ENCODE data around the gene BCAS1.

GRCh38 chr20:53989401-53989800 lies 81.0 kb downstream of the BCAS1 start:
- TF ChIP-seq CTCF (IDR thresholded peaks at IDR 0.05) = no peak
- TF ChIP-seq POLR2A (IDR thresholded peaks at IDR 0.05) = no peak
